KMS-11 (cell line): Measurements from ENCODE around the gene NFASC.

ENCODE experiments used
- H2AFZ ChIP-seq: fragments of 200-600 bp; sonication (generic); 2 replicates; pipeline ENCODE4 v1.6.1; 2016; ENCODE audit warnings: antibody characterized with exemption, mixed run types, low read depth
- H3K27ac ChIP-seq: fragments of 200-600 bp; sonication (generic); 2 replicates; pipeline ENCODE4 v1.6.1; 2016; ENCODE audit warnings: mild to moderate bottlenecking, mixed run types
- H3K27me3 ChIP-seq: fragments of 200-600 bp; sonication (generic); 2 replicates; pipeline ENCODE4 v1.6.1; 2017; ENCODE audit warnings: mild to moderate bottlenecking, low read depth, mixed run types, moderate library complexity; ENCODE audit not compliant: insufficient read depth
- H3K36me3 ChIP-seq: fragments of 200-600 bp; sonication (generic); 2 replicates; pipeline ENCODE4 v1.6.1; 2017; ENCODE audit warnings: mild to moderate bottlenecking, mixed run types; ENCODE audit not compliant: insufficient read depth
- H3K4me1 ChIP-seq: fragments of 200-600 bp; sonication (generic); 2 replicates; pipeline ENCODE4 v1.6.1; 2016; ENCODE audit warnings: mild to moderate bottlenecking, low read depth, mixed run types; ENCODE audit not compliant: poor library complexity, severe bottlenecking
- H3K4me2 ChIP-seq: fragments of 200-600 bp; sonication (generic); 2 replicates; pipeline ENCODE4 v1.7.0; 2016; ENCODE audit warnings: mild to moderate bottlenecking, mixed run types
- H3K4me3 ChIP-seq: fragments of 200-600 bp; sonication (generic); IDR thresholded peaks from 2 replicates; pipeline ENCODE4 v1.6.1; 2017; ENCODE audit warnings: low read depth, low read length, mixed read lengths; ENCODE audit not compliant: insufficient read depth
- H3K79me2 ChIP-seq: fragments of 200-600 bp; sonication (generic); 2 replicates; pipeline ENCODE4 v1.6.1; 2016; ENCODE audit warnings: low read depth, mixed run types; ENCODE audit not compliant: insufficient read depth
- H3K9ac ChIP-seq: fragments of 200-600 bp; sonication (generic); 2 replicates; pipeline ENCODE4 v1.6.1; 2016; ENCODE audit warnings: mild to moderate bottlenecking, mixed run types
- H4K20me1 ChIP-seq: fragments of 200-600 bp; sonication (generic); 2 replicates; pipeline ENCODE4 v1.6.1; 2016; ENCODE audit warnings: mild to moderate bottlenecking, mixed run types; ENCODE audit not compliant: insufficient read depth
- TF ChIP-seq, protein P1 (sequence below): fragments of 200-600 bp; sonication (generic); conservative IDR thresholded peaks from 2 replicates; pipeline ENCODE4 v1.6.1; 2017; ENCODE audit warnings: low read depth, mild to moderate bottlenecking, antibody characterized with exemption, low read length, moderate library complexity, mixed read lengths

Gene NFASC

DNA sequence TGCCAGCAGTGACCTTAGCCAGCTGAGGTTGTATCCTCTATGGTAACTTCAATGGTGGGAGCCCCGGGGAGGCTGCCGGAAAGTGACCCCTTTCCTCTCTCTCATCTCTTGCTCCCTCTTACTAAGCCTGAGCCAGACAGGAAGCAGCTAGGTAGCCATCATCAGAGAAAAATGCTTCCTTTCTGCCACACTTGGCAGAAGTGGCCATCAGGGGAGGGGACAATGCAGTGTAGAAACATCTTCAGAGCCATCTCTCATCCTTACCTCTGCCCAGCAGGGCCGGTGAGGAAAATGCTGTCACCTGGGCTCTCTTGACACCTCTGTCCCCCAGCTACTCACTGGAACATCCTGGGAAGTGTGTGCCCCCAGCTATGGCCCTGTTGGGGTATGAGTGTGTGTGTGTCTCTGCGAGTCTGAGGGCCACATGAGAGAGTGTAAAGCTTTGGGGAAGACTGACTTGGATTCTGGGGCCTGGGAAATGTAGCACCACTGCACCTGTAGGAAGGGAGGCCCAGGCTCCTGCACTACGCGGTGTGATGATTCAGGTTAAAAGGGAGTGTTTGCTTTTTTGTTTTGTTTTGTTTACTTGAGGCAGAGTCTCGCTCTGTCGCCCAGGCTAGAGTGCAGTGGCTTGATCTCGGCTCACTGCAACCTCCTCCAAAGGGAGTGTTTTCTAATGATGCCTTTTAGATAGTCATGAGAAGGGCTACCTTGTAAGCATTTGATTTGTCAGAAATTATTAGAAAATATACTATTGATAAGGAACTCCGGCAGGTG, 123.6 kb downstream of the NFASC start:
- Histone ChIP-seq H3K36me3 (no peaks in the 10 kb centered on the region), H3K9ac (no peak overlapping the region), H3K79me2 (no peaks in the 10 kb centered on the region), H3K4me1 (no peaks in the 10 kb centered on the region), H2AFZ (no peak overlapping the region), H4K20me1 (no peaks in the 10 kb centered on the region), H3K4me3 (no peak overlapping the region), H3K27ac (no peak overlapping the region), H3K4me2 (no peak overlapping the region), H3K27me3 (peaks cover 93% of the 10 kb centered on the region)
- TF ChIP-seq, protein P1, sequence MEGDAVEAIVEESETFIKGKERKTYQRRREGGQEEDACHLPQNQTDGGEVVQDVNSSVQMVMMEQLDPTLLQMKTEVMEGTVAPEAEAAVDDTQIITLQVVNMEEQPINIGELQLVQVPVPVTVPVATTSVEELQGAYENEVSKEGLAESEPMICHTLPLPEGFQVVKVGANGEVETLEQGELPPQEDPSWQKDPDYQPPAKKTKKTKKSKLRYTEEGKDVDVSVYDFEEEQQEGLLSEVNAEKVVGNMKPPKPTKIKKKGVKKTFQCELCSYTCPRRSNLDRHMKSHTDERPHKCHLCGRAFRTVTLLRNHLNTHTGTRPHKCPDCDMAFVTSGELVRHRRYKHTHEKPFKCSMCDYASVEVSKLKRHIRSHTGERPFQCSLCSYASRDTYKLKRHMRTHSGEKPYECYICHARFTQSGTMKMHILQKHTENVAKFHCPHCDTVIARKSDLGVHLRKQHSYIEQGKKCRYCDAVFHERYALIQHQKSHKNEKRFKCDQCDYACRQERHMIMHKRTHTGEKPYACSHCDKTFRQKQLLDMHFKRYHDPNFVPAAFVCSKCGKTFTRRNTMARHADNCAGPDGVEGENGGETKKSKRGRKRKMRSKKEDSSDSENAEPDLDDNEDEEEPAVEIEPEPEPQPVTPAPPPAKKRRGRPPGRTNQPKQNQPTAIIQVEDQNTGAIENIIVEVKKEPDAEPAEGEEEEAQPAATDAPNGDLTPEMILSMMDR, result no peak

DNA sequence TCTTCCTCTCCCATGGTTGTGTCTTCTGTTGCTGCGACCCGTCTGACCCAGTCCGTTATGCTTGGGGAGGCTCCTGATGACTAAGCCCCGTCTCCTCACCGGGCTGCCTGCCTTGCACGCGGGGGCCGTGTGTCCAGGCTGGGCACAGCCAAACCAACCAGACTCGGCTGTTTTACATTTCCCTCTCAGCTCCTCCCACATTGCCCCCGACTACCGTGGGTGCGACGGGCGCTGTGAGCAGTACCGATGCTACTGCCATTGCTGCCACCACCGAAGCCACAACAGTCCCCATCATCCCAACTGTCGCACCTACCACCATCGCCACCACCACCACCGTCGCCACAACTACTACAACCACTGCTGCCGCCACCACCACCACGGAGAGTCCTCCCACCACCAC, 126.3 kb downstream of the NFASC start:
- Histone ChIP-seq H3K4me3 (no peak overlapping the region), H3K79me2 (no peaks in the 10 kb centered on the region), H2AFZ (no peak overlapping the region), H3K4me2 (no peak overlapping the region), H3K36me3 (no peaks in the 10 kb centered on the region), H3K9ac (no peak overlapping the region), H4K20me1 (no peaks in the 10 kb centered on the region), H3K27ac (no peak overlapping the region), H3K4me1 (no peaks in the 10 kb centered on the region), H3K27me3 (peaks cover 93% of the 10 kb centered on the region)
- TF ChIP-seq, protein P1, result no peak

- Histone ChIP-seq H3K4me3 (no peak overlapping the region), H3K27me3 (peaks cover 93% of the 10 kb centered on the region), H3K4me2 (no peak overlapping the region), H3K4me1 (no peaks in the 10 kb centered on the region), H3K79me2 (no peaks in the 10 kb centered on the region), H2AFZ (no peak overlapping the region), H3K36me3 (no peaks in the 10 kb centered on the region), H3K9ac (no peak overlapping the region), H4K20me1 (no peaks in the 10 kb centered on the region), H3K27ac (no peak overlapping the region)
- TF ChIP-seq, protein P1, result no peak
Observed at GRCh38 chr1:204997591-204998355, 127.1 kb downstream of the NFASC start.

- no peak overlapping the region for H3K27ac ChIP-seq
- H3K4me3 ChIP-seq, result no peak overlapping the region
- peaks cover 87% of the 10 kb centered on the region for H3K27me3 ChIP-seq
Observed at GRCh38 chr1:205001162-205001561, 130.5 kb downstream of the NFASC start.

More at GRCh38 chr1:205001162-205001561, 130.5 kb downstream of the NFASC start:
- H3K36me3 ChIP-seq, result no peaks in the 10 kb centered on the region
- TF ChIP-seq, protein P1, result no peak
- no peak overlapping the region for H3K4me2 ChIP-seq
- H4K20me1 ChIP-seq, result no peaks in the 10 kb centered on the region
- no peaks in the 10 kb centered on the region for H3K4me1 ChIP-seq
- no peak overlapping the region for H2AFZ ChIP-seq
- H3K79me2 ChIP-seq, result no peaks in the 10 kb centered on the region
- H3K9ac ChIP-seq, result no peak overlapping the region
